Sigmoid colon (tissue), 4 donors: ENCODE measurements around the gene KCNJ6.

Source experiments
- POLR2A ChIP-seq, 2 donors: fragments of 450-650 bp; IDR thresholded peaks; one replicate each; pipeline ENCODE4 v1.6.1; 2016; ENCODE audit warnings: antibody characterized with exemption in 2 of 2, mild to moderate bottlenecking in 2 of 2, moderate library complexity in 2 of 2
- POLR2AphosphoS5 ChIP-seq, 4 donors: sonication (generic); formaldehyde crosslinking; IDR thresholded peaks; one replicate each; pipeline ENCODE4 v1.6.1; 2017; ENCODE audit warnings: antibody characterized with exemption in 4 of 4
- TF ChIP-seq, protein P1 (sequence below), 4 experiments: fragments of 450-650 bp in 3 of 4; fragments of 200-600 bp in 1 of 4; IDR thresholded peaks; one replicate each; pipeline ENCODE4 v1.5.1; 2016 to 2019; ENCODE audit warnings: antibody characterized with exemption in 4 of 4, mild to moderate bottlenecking in 3 of 4, moderate library complexity in 2 of 4

DNA sequence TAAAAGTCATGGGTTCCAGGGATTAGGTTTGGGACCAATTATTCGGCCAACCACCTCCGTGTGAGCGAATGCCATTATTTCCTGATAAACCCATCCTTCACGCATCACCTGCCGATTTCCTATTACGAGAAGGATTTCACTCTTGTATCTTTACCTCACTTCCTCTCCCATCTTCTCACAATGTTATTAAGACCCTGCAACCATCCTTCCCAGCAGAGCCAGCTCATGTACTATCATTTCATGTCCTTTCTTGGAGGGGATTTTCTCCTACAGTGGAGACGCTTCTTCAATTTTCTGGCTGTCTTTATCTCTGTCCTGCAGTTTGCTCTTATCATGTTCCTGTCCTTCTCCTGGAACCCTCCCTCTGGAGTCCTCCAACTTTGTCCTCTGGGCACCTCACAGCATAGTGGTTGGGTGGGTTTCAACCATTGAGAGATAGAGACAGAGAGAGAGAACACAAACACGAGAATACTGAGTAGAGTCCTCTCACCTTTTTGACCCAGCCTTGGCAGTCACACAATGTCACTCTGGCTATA lies 357.5 kb downstream of the KCNJ6 start:
- TF ChIP-seq POLR2A (IDR thresholded peaks at IDR 0.05) (no peak), POLR2AphosphoS5 (IDR thresholded peaks at IDR 0.05) (no peak)
- TF ChIP-seq, protein P1, sequence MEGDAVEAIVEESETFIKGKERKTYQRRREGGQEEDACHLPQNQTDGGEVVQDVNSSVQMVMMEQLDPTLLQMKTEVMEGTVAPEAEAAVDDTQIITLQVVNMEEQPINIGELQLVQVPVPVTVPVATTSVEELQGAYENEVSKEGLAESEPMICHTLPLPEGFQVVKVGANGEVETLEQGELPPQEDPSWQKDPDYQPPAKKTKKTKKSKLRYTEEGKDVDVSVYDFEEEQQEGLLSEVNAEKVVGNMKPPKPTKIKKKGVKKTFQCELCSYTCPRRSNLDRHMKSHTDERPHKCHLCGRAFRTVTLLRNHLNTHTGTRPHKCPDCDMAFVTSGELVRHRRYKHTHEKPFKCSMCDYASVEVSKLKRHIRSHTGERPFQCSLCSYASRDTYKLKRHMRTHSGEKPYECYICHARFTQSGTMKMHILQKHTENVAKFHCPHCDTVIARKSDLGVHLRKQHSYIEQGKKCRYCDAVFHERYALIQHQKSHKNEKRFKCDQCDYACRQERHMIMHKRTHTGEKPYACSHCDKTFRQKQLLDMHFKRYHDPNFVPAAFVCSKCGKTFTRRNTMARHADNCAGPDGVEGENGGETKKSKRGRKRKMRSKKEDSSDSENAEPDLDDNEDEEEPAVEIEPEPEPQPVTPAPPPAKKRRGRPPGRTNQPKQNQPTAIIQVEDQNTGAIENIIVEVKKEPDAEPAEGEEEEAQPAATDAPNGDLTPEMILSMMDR (IDR thresholded peaks at IDR 0.05), result no peak
